ENCODE results near the gene TSPYL2.

TSPYL2 gene

DNA sequence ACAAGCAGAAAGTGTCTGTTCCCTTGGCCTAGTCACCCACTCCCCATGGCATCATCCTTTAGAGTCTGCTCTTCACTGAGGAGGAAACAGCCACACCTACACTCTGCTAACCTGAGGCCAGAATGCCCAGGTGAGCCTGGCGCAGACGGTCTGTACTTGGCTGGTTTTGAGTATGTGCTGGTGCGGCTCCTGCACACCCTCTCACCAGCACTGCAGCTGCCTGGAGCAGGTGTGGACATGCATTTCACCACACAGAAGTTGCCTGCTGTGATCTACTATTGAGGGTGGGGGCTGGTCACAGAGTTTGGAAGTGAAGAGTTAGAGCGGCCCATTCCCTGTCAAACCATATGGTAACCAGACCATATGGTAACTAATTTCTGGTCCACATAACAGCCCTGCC is 51.2 kb downstream of the TSPYL2 start:
- Histone ChIP-seq H3K27me3 (ENCODE audit: control insufficient read depth in 1 of 2, insufficient read depth in 2 of 2, low read length in 2 of 2) (peaks cover 0 to 3% of the 10 kb centered on the region in 2 donors), H3K4me3 (ENCODE audit: low read depth in 1 of 2, low read length in 2 of 2) (no peak overlapping the region), H3K27ac (ENCODE audit: low read depth, low read length) (no peak overlapping the region), H3K36me3 (ENCODE audit: insufficient read depth, low read length) (no peaks in the 10 kb centered on the region), H3K9ac (ENCODE audit: low read length) (no peak overlapping the region), H3K9me3 (ENCODE audit: low read length) (no peaks in the 10 kb centered on the region), H3K4me1 (ENCODE audit: insufficient read depth, low read length) (no peaks in the 10 kb centered on the region)

DNA sequence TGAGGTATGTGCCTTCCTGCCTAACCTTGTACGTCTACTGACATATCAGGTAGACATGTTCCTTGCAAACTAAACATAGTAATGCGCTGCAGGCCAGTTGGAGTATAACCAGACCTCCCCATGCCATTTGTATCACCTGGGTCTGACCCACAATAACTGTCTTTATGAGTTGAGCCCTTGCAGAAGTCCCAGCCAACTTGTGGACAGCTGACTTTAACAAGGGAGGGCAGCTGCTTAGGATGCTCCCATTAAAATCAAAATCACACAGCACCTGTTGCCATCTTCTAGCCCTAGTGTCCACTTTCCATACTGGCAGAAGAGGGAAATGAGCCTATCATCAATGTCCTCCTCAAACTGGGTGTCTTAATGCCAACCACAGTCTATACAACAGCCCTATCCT is 53.4 kb downstream of the TSPYL2 start:
- no peak overlapping the region for H3K4me3 ChIP-seq (ENCODE audit: low read depth in 1 of 2, low read length in 2 of 2)
- H3K27ac ChIP-seq (ENCODE audit: low read depth, low read length), result no peak overlapping the region
- no peaks in the 10 kb centered on the region for H3K9me3 ChIP-seq (ENCODE audit: low read length)
- H3K27me3 ChIP-seq (ENCODE audit: control insufficient read depth in 1 of 2, insufficient read depth in 2 of 2, low read length in 2 of 2), result peaks cover 0 to 3% of the 10 kb centered on the region in 2 donors
- no peaks in the 10 kb centered on the region for H3K4me1 ChIP-seq (ENCODE audit: insufficient read depth, low read length)
- no peaks in the 10 kb centered on the region for H3K36me3 ChIP-seq (ENCODE audit: insufficient read depth, low read length)
- no peak overlapping the region for H3K9ac ChIP-seq (ENCODE audit: low read length)
